ACC112 (cell line): ENCODE data around the gene ATP13A4.

ENCODE experiments used
- H2AFZ ChIP-seq: fragments of 200-600 bp; sonication (generic); one replicate; pipeline ENCODE4 v1.6.0; 2017; ENCODE audit warnings: antibody characterized with exemption, low read length; ENCODE audit not compliant: unreplicated experiment
- H3K27ac ChIP-seq: fragments of 200-600 bp; sonication (generic); 2 replicates; pipeline ENCODE4 v1.5.1; 2014; ENCODE audit warnings: low read depth, mild to moderate bottlenecking, antibody characterized with exemption, low read length, moderate library complexity
- H3K27me3 ChIP-seq: fragments of 200-600 bp; sonication (generic); 2 replicates; pipeline ENCODE4 v1.6.1; 2014; ENCODE audit warnings: mild to moderate bottlenecking, antibody characterized with exemption, low read length, moderate library complexity, mixed read lengths; ENCODE audit not compliant: insufficient read depth
- H3K36me3 ChIP-seq: fragments of 200-600 bp; sonication (generic); 2 replicates; pipeline ENCODE4 v1.6.1; 2016; ENCODE audit warnings: mild to moderate bottlenecking, antibody characterized with exemption, low read length, moderate library complexity, mixed read lengths; ENCODE audit not compliant: insufficient read depth
- H3K4me1 ChIP-seq: fragments of 200-600 bp; sonication (generic); one replicate; pipeline ENCODE4 v1.6.1; 2016; ENCODE audit warnings: low read length, mixed read lengths; ENCODE audit not compliant: insufficient read depth, unreplicated experiment, control insufficient read depth
- H3K4me3 ChIP-seq: fragments of 200-600 bp; sonication (generic); 2 replicates; pipeline ENCODE4 v1.5.1; 2014; ENCODE audit warnings: mild to moderate bottlenecking, low read depth, low read length
- H3K79me2 ChIP-seq: fragments of 200-600 bp; sonication (generic); one replicate; pipeline ENCODE4 v1.6.0; 2016; ENCODE audit warnings: low read length; ENCODE audit not compliant: control insufficient read depth, unreplicated experiment, insufficient read depth

ATP13A4 gene

DNA sequence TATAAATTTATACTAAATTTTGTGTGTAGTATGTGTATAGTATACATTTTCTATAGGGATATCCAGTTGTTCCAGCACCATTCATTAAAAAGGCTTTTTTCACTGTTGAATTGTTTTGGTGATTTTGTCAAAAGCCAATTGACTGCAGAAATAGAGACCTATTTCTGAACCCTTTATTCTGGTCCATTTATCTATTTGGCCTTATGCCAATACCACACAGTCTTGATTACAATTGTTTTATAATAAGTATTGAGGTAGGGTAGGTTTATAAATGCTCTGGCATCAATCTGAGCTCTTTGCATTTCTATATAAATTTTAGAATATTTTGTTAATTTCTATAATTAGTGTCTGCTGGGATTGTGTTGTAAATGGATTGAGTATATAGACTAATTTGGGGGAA is 31.8 kb upstream of the ATP13A4 start:
- Histone ChIP-seq H3K4me3 (no peak overlapping the region), H3K4me1 (no peaks in the 10 kb centered on the region), H3K27me3 (no peaks in the 10 kb centered on the region), H3K27ac (no peak overlapping the region), H2AFZ (no peak overlapping the region), H3K36me3 (no peaks in the 10 kb centered on the region), H3K79me2 (no peaks in the 10 kb centered on the region)

DNA sequence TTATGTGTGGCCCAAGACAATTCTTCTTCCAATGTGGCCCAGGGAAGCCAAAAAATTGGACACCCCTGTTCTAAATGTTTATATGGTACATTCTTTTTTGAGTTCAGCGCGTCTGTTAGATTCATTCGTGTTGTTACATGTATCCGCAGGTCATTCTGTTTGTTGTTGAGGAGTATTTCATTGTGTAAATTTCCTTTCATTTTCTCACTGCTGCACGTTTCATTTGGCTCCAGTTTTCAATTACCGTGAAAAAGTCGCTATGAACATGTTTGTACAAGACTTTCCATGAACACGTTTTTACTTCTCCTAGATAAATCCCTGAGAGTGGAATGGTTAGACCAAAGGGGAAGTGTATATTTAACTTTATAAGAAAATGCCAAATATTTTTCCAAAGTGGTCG is 30.8 kb upstream of the ATP13A4 start:
- H3K4me3 ChIP-seq, result no peak overlapping the region
- no peak overlapping the region for H3K27ac ChIP-seq
- no peak overlapping the region for H2AFZ ChIP-seq
- H3K4me1 ChIP-seq, result no peaks in the 10 kb centered on the region
- H3K79me2 ChIP-seq, result no peaks in the 10 kb centered on the region
- no peaks in the 10 kb centered on the region for H3K27me3 ChIP-seq
- H3K36me3 ChIP-seq, result no peaks in the 10 kb centered on the region

DNA sequence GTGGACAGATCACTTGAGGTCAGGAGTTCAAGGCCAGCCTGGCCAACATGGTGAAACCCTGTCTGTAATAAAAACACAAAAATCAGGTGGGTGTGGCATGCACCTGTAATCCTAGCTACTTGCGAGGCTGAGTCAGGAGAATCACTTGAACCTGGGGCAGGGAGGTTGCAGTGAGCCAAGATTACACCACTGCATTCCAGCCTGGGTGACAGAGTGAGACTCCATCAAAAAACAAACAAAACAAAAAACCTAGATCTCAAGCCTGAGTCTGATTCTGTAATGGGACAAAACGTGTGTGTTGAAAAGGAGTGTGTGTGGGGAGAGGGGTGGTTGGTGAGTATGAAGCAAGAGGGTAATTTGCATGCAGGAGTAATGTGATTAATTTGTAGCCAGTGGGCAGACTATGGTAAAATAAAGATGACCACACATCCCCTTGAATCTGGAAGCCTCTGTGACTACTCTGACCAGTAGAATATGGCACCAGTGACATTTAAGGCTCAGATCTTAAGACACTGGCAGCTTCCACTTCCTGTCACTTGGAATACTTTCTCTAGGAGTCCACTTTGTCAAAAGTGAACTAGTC is 19.9 kb upstream of the ATP13A4 start:
- Histone ChIP-seq H2AFZ (no peak overlapping the region), H3K36me3 (no peaks in the 10 kb centered on the region), H3K27me3 (0 out of 2 replicates have a peak, but pooled peaks cover under 1% of the 10 kb centered on the region), H3K4me1 (peaks cover 5% of the 10 kb centered on the region), H3K79me2 (no peaks in the 10 kb centered on the region), H3K27ac (no peak overlapping the region), H3K4me3 (no peak overlapping the region)

DNA sequence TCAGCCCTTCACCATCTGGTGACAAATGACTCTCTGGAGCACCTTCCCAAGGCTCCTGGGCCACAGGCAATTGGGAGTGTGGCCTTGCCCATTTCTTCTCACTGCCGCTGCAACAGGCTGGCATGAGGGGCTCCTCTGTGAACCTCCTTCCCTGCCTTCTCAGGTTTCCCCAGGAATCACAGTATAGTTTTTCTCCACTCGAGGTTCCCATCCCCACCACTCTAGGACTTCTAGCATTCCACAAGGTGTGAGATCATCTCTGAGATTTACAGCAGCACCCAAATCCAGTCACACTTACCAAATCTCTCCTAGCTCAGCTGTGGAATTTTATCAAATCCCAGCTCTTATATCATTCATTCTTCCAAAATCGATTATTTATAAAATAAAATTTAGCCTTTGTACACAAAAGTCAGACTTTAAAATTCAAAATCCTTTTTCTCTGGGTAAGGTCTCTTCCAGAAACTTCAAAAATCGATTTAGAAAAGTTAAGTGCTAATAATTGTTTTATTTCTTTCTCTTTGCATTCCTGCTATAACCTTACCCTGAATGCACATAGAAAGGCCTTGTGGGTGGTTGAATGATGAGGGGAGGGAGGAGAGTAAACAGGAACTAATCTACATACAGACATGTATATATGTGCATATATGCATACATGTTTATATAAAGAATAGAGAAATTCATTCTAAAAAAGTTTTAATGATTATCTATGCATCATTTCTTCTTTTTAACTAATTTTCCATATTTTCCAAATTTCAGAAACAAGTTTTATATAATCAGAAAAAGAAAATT is 18.9 kb upstream of the ATP13A4 start:
- H2AFZ ChIP-seq, result no peak overlapping the region
- peaks cover 5% of the 10 kb centered on the region for H3K4me1 ChIP-seq
- H3K4me3 ChIP-seq, result no peak overlapping the region
- peaks cover 9% of the 10 kb centered on the region; the same call in 1 of the 2 replicates for H3K27me3 ChIP-seq
- H3K27ac ChIP-seq, result no peak overlapping the region
- no peaks in the 10 kb centered on the region for H3K79me2 ChIP-seq
- H3K36me3 ChIP-seq, result no peaks in the 10 kb centered on the region

DNA sequence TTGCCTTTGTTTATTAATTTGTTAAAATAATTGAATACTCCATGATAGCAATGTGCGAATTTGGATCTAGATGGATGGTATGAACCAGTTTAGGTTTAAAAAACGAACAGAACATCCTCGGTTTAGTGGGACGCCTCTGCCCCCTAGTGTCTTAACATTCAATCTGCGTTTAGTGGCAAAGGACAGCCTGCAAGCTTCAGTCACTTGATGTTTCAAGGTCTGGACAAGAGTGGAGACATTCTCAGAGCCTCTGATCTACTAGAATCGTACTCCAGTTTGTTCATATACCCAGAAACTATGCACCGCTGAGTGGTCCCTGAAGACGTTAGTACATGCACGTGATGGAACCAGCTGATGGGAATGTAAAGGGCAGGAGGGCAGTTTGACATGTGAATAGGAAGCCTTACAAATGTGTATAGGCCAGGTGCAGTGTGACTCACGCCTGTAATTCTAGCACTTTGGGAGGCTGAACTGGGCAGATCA is 17.8 kb upstream of the ATP13A4 start:
- peaks cover 11% of the 10 kb centered on the region; the same call in 1 of the 2 replicates for H3K27me3 ChIP-seq
- H3K79me2 ChIP-seq, result no peaks in the 10 kb centered on the region
- H3K4me3 ChIP-seq, result no peak overlapping the region
- peaks cover 5% of the 10 kb centered on the region for H3K4me1 ChIP-seq
- H2AFZ ChIP-seq, result no peak overlapping the region
- no peaks in the 10 kb centered on the region for H3K36me3 ChIP-seq
- no peak overlapping the region for H3K27ac ChIP-seq

DNA sequence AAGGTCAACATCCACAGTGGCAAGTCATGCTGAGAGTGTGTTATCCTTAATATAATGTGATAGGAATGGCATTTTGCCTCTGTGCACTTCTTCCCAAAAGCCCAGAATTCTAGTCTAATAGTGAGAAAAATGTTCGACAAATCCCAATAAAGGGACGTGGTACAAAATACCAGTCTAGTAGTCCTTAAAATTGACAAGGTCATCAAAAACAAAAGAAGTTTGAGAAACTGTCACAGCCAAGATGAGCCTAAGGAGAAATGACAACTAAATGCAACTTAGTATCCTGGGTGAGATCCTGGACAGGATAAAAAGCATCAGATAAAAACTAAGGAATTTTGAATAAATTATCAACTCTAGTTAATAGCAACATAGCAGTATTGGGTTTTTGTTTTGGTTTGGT is 14.4 kb upstream of the ATP13A4 start:
- Histone ChIP-seq H3K36me3 (no peaks in the 10 kb centered on the region), H3K79me2 (no peaks in the 10 kb centered on the region), H2AFZ (no peak overlapping the region), H3K27me3 (peaks cover 13% of the 10 kb centered on the region; the same call in 1 of the 2 replicates), H3K27ac (no peak overlapping the region), H3K4me1 (no peaks in the 10 kb centered on the region), H3K4me3 (no peak overlapping the region)

DNA sequence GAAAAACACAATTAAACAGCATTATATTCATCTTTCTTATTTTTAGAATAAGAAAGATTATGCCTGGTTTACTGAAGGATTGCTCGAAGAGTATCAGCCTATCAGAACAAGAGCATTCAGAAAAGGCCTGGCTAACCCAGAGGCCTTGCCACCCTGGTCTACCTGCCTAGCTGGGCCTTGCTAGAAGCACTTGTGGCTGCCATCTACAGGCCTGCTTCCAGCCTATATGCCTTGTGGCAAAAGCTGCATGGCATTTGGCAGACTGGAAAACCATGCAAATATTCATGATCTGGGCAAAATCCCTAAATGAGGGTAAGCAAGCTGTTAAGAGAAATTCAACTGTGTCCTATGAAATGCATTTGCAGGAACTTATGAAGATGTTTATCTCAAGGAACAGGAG is 9.3 kb upstream of the ATP13A4 start:
- H3K4me1 ChIP-seq, result no peaks in the 10 kb centered on the region

DNA sequence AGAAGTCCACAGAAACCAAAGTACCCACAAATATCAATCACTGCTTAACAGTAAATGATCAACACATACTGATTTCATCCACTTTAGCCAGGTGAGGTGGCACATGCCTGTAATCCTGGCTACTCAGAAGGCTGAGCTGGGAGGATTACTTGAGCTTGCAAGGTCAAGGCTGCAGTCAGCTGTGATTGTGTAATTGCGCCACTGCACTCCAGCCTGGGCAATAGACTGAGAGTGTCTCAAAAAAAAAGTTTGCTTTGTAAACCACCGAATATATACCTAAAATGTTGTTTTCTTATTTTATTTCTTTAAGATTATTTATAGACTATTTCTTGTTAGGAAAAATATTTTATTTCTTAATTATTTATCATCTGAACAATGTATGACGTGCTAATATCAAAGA is 8.7 kb upstream of the ATP13A4 start:
- H3K4me1 ChIP-seq, result no peaks in the 10 kb centered on the region
- H3K79me2 ChIP-seq, result no peaks in the 10 kb centered on the region
- no peak overlapping the region for H3K27ac ChIP-seq
- H2AFZ ChIP-seq, result no peak overlapping the region
- H3K36me3 ChIP-seq, result no peaks in the 10 kb centered on the region
- H3K27me3 ChIP-seq, result 0 out of 2 replicates have a peak, but pooled peaks cover 4% of the 10 kb centered on the region
- H3K4me3 ChIP-seq, result no peak overlapping the region

More for the DNA sequence above, 9.3 kb upstream of the ATP13A4 start:
- Histone ChIP-seq H3K27me3 (peaks cover 7% of the 10 kb centered on the region; the same call in 1 of the 2 replicates), H2AFZ (no peak overlapping the region), H3K4me3 (no peak overlapping the region), H3K27ac (no peak overlapping the region), H3K79me2 (no peaks in the 10 kb centered on the region), H3K36me3 (no peaks in the 10 kb centered on the region)

DNA sequence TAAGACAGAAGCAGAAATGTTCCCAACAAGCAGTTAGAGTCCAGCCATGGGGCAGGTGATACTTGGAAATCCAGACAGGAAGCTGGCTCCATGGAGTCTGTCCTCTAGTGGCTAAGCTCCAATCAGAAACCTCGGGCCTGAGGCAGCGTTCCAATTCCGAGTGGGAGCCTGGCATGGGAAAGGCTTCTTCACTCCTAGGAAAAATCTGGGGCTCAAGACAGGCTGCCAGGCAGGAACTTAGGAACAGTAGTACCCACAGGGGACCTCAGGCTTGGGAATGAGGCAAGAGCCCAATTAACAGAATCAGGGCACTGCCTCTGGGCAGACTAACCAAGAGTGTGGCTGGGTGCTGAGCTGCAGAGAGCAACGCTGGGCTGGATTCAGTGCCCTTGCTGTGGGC is 6.2 kb upstream of the ATP13A4 start:
- no peak overlapping the region for H3K4me3 ChIP-seq
- peaks cover 14% of the 10 kb centered on the region for H3K27me3 ChIP-seq
- H3K4me1 ChIP-seq, result no peaks in the 10 kb centered on the region
- no peaks in the 10 kb centered on the region for H3K36me3 ChIP-seq
- H2AFZ ChIP-seq, result no peak overlapping the region
- H3K27ac ChIP-seq, result no peak overlapping the region
- no peaks in the 10 kb centered on the region for H3K79me2 ChIP-seq

DNA sequence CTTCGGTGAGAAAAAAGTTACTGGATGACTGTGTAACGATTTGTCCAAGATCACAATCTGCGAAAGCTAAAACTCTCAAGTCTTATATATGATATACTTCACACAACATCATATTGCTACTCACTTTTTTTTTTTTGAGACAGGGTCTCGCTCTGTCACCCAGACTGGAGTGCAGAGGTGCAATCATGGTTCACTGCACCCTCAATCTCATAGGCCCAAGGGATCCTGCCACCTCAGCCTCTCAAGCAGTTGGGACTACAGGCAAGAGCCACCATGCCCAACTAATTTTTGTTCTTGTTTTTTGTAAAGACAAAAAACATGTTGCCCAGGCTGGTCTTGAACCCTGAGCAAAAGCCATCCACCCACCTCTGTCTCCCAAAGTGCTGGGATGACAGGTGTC is 5.4 kb upstream of the ATP13A4 start:
- no peaks in the 10 kb centered on the region for H3K4me1 ChIP-seq
- H3K36me3 ChIP-seq, result no peaks in the 10 kb centered on the region
- no peak overlapping the region for H2AFZ ChIP-seq
- no peak overlapping the region for H3K4me3 ChIP-seq
- no peaks in the 10 kb centered on the region for H3K79me2 ChIP-seq
- H3K27ac ChIP-seq, result no peak overlapping the region
- H3K27me3 ChIP-seq, result peaks cover 20% of the 10 kb centered on the region

DNA sequence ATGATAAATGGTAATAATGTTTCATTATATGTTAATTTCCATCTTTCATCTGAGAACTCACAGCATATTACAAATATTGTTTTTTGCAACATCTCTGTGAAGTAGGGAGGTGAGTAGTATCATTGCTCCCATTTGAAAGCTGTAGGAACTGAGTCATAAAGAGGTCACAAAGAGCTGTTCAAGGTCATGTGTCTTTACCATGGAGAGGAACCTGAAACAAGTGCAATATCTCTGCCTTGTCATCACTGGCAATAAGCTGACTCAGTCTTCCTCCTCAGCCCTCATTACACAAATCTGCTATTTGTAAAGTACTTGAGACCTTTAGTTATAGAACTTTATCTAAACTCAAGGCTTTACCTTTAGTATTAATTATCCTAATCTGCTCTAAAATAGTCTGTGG is 4.4 kb upstream of the ATP13A4 start:
- Histone ChIP-seq H2AFZ (no peak overlapping the region), H3K36me3 (no peaks in the 10 kb centered on the region), H3K4me3 (no peak overlapping the region), H3K27me3 (peaks cover 24% of the 10 kb centered on the region), H3K4me1 (no peaks in the 10 kb centered on the region), H3K27ac (no peak overlapping the region), H3K79me2 (no peaks in the 10 kb centered on the region)
